T-helper 1 cell treated with Interleukin-12 subunit alpha and Interleukin-12 subunit beta and Interleukin-4 antibody, amounts not matched to agents 30 ng/mL and 1 ng/mL, for 36 hours (primary cell): ENCODE measurements around the gene TWF1. TPM values are rescaled to one million over a fixed set of nuclear protein-coding genes. Genes with fewer than 3 reads are reported as not detected.

Source experiments
- total RNA-seq: library from RNA; stranded (reverse); gene quantifications from 2 replicates; pipeline ENCODE4 v1.2.3, GENCODE V29; 2022

Gene TWF1
- total RNA-seq, 1 donor from 2014 or later: 33.4 TPM

Other genes with a start within 250 kb of the TWF1 start
- 23.6 and 24.3 TPM in 2 replicates for gene PUS7L, start 47.5 kb downstream of the TWF1 start, total RNA-seq
- 38.4 and 40.7 TPM in 2 replicates for gene IRAK4, start 47.4 kb downstream of the TWF1 start, total RNA-seq
- gene TMEM117, start 29.8 kb upstream of the TWF1 start, total RNA-seq: 0.51 and 1.1 TPM in 2 replicates